GM12875 (cell line): ENCODE data around the gene ADRB2.

ENCODE experiments used
- H3K4me3 ChIP-seq: one replicate; pipeline ENCODE4 v1.5.1; 2011; ENCODE audit warnings: low read depth, low read length, control low read depth
- CTCF ChIP-seq: IDR thresholded peaks from 2 replicates; pipeline ENCODE4 v1.5.1; 2011; ENCODE audit warnings: low read depth, mild to moderate bottlenecking, control low read depth, inconsistent platforms, low read length, moderate library complexity, borderline replicate concordance; ENCODE audit not compliant: insufficient read depth

Gene ADRB2

GRCh38 chr5:148837383-148837782, 11.0 kb downstream of the ADRB2 start:
- no peak overlapping the region for H3K4me3 ChIP-seq
- TF ChIP-seq CTCF = no peak

DNA sequence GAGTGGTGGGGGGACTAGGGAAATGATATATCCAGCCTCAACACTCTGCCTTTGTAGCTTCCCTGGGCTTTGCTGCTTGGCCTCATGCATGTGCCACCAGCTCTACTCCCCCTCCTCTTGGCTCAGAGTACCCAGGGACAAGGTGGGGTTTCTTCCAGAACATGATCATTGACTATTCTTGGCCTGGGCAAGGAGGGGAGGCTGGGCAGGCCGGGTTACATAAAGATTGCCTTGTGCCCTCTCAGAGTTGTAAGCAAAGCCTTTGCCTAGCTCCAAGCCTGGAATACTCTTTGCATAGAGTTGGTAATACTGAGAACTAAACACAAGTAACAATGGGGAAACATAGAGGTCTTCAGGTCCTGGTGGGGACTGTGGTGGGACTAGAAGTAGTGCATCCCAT, 11.9 kb downstream of the ADRB2 start:
- TF ChIP-seq CTCF = no peak

DNA sequence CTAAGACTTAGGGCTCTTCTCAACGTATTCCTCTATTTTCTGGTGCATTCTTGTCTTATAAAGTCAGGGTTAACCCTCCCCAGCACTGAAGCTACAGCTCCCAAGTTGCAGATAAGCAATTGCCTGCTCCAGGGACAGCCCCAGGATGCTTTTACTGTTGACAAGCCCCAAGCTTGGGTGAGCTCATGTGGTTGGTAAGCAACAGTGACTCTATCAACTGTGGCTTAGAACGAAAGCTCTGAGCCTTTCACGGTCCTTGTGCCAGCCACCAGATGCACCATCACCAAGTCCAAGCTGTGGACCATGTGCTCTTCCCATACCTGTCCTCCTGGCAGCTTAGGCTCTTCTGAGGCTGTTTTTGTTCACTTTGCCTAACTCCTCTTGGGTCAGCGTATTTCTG, 13.5 kb downstream of the ADRB2 start:
- no peak for TF ChIP-seq CTCF
- no peak overlapping the region for H3K4me3 ChIP-seq

More for the DNA sequence above, 11.9 kb downstream of the ADRB2 start:
- no peak overlapping the region for H3K4me3 ChIP-seq

DNA sequence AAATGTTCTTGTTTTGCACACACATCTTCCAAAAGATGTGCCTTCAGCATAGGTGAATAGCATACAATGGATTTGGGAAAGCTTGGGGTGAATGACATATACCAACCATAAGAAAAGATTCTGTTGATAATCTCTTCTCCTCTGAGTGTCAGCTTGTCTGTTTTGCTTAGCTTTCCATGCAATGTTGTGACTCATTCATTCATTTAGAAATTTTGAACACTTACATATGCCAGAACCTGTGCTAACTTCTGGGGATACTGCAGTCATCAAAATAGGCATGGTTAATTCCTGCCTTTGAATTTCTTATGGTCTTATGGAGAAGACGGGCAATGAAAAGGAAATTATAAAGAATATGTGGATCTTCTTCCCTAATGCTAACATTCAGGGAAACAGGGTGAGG, 14.1 kb downstream of the ADRB2 start:
- TF ChIP-seq CTCF = no peak
- H3K4me3 ChIP-seq = no peak overlapping the region

DNA sequence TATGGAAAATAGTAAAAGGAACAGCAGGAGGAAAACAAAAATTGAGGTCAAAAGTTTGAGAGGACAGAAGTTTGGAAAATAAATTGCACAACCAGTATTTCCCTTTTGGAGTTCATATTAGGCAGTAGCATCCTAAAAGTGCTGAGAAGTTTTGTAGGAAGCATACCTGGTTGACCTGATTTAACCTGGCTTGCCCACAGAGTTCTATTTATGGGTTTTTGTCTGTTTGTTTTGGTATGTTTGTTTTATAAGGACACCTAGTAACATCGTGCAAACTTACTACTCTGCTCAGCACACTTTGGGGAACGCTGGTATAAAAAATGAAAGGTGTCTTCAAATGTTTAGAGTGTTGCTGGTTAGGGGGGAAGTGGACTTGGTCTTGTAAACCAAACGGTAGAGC, 15.1 kb downstream of the ADRB2 start:
- no peak overlapping the region for H3K4me3 ChIP-seq
- no peak for TF ChIP-seq CTCF

- no peak for TF ChIP-seq CTCF
These were observed 15.8 kb downstream of the ADRB2 start for GRCh38 chr5:148842161-148842560.

DNA sequence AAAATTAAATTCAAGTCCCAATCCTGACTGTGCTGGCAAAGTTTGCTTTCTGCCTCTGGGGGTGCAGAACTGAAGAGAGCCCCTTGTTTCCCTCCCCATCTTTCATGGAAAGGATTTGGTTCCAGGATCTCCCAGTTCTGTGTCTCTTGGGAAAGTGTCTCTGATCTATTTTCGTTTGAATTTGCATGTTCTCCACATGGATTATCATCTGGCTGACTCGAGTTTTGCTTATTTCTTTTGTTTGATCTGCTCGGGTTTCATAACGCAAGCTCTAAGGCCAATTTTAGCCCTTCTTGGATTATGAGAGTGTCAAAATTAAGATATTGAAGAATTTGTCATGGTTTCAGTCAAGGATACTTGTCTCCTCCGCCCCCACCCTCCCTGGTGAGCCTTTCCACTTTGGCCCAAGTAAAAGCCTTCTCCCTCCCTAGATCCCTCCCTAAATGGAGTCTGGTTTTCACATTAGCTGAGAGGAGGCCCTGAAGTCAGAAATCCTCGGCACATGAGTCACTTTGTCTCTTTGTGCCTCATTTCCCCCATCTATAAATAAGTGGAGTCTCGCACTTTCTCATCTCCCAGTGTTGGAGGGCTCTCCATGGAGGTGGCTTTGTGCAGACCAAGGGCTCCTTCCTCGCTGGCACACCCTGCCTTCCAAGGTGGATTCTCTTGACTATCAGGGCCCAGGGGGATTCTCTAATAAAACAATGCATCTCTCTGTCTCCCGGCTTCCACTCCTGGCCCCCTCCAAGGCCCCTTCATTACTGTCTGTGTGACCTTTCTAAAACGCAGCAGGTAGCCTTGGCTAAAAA, 17.3 kb downstream of the ADRB2 start:
- TF ChIP-seq CTCF = no peak
- no peak overlapping the region for H3K4me3 ChIP-seq

More at GRCh38 chr5:148842161-148842560, 15.8 kb downstream of the ADRB2 start:
- no peak overlapping the region for H3K4me3 ChIP-seq
